GM12873 (cell line): ENCODE measurements around the gene ABLIM3.

Experiments used
- CTCF ChIP-seq: IDR thresholded peaks from 2 replicates; pipeline ENCODE4 v1.5.1; 2012; ENCODE audit warnings: low read depth, mild to moderate bottlenecking, moderate library complexity, low read length, control low read depth; ENCODE audit not compliant: insufficient read depth; ENCODE audit errors: missing control alignments

Gene ABLIM3

DNA sequence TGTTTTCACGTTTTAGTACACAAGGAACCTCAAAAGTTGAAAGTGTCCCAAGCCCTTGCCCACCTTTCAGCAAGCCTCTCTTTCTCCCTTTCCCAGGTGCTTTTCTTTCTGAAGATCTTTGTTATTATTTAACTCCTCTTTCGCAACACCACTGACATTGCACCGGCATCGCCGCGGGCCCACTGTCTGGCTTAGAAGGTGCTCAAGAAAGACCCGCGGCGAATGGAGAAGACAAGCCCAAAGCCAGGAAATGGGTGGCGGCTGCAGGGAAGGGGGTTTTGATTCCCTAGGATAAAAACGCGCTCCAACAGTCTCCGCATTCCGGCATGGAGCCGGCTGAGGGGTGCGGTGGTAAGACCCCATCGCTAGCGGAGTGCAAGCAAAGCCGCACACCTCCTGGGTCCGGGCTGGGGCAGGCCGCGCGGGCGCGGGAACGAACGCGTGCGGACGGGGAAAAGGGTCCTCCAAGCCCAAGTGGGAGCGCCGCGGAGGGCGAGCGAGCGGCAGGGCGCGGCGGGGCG lies 130.0 kb downstream of the ABLIM3 start:
- no peak for TF ChIP-seq CTCF

DNA sequence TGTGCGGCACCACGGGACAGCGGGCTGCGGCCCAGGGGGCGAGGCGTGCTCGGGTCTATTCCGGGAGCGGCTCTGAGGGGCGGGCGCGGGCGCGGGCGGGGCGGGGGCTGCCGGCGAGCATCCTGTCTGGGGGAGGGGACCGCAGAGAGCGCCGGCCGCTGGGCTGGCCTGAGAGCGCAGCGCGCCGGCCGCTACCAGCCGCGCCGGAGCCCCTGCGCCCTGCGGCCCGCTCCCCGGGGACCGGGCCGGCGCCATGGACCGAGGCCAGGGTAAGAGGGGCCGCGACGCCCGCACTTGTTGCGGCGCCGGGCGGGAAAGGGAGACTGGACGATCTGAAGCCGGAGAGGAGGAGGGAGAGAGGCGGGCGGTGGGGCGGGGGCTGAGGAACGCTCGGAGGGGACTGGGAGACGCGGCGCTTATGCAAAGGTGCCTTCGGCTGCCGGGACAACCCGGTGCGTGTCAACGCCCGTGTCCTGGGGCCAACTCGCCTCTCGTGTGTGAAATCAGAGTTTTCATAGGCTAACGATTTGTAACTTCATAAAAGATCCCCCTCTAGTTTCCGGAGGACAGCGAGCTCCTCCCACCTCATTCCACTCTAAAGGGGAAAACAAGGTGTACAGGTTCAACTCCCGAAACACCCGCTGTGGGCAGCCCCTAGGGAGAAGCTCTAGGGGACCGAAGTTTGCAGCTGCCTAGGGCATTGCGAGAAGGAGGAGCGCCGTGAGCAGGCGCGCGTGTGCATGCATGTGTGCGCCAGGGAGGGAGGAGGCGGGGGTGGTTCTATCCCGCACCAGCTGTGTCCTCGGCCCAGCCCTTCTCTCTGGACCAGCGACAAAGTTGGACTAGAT lies 130.6 kb downstream of the ABLIM3 start, which contains the start of gene AFAP1L1:
TSS of gene AFAP1L1 (plus strand) at position 144 of the 848 bp plus-strand sequence. CDS start at position 254, 110 bp downstream.
- no peak for TF ChIP-seq CTCF

GRCh38 chr5:149273237-149273636 lies 131.9 kb downstream of the ABLIM3 start:
- TF ChIP-seq CTCF, result no peak

DNA sequence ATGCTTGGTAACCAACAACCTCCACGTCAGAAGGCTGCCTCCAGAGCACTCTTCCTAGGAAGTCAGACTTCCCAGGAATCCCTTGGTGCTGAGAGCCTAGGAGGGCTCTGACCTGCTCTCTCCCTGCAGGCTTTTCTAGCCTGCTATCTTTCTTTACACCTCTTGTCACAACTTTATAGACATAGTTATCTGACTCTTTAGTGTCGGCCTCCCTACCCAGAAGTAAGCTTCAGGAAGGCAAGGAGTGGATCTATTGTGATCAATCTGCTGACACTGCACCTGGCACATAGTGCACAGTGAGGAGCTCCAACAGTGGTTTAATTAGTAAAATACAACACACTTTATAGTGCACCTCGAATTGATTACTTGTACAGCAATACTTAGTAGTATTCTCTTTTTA lies 132.7 kb downstream of the ABLIM3 start:
- TF ChIP-seq CTCF, result no peak

DNA sequence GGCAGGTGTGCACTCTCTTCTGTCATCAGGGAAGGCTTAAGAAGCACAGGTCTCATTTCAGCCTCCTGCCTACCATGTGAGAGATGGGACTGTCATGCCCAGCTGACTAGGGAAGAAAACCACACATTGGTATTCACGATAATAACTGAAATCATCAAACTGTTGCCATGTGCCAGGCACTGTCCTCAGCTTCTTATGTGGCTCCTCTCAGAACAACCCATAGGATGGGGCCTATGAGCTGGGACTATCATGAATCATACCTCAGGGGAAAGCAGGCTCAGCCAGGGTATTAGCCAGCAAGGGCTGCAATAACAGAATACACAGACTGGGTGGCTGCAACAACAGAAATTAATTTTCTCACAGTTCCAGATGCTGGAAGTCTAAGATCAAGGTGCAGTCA lies 133.6 kb downstream of the ABLIM3 start:
- no peak for TF ChIP-seq CTCF

GRCh38 chr5:149277801-149278200 lies 136.5 kb downstream of the ABLIM3 start:
- TF ChIP-seq CTCF, result no peak

DNA sequence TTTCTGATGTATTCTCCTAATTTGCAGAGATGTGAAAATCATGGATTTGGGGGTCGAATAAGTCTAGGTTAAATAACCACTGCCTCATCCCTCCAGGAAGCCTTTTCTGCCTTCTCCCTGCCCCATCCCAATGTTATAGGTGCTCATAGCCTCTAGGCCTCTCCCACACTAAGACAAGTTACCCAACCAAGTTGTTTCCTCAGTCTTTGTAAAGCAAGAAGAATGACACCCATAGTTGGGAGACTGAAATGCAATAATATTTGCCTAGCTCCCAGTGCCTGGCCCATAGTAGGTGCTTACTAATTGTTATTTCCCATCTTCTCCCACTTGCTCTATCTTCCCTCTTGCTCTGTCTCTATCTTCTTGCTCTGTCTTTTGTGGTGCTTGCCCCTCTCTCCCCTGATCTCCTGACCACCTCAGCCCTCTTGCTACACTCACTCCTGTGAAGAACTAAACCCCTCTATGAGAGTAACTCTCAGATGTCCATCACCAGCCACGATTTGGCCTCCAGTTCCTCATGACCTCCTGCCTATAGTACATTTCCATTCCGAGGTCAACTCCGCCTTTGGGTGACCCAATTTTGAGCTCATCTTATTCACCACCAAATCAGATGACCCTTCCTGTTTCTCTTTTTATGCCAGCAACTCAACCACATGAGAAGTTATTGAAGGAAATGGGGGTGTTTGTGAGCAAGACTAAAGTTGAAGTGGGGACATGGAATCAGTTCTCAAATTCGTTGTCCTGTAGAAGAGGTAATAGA lies 137.3 kb downstream of the ABLIM3 start:
- TF ChIP-seq CTCF, result no peak
